ENCODE results near the gene SLC5A6. TPM values are rescaled to one million over a fixed set of nuclear protein-coding genes. Genes with fewer than 3 reads are reported as not detected.

The SLC5A6 gene
- total RNA-seq, 2 experiments from 2014 or later: 55.5 to 60.1 TPM

GRCh38 chr2:27212626-27213471 is 781 bp upstream of the SLC5A6 start:
- H3K9me3 ChIP-seq (ENCODE audit: low read length): no peaks in the 10 kb centered on the region
- intact Hi-C loops (cut with micrococcal nuclease; ENCODE audit: unreplicated experiment): loop anchor here (1.0 to 5.0 kb wide), 3 partner anchors 81 to 144 kb away; partner anchors contain the start of genes GTF3C2, KHK and PREB
- H3K27ac ChIP-seq (ENCODE audit: low read depth, low read length, poor library complexity, severe bottlenecking): peak overlapping the region; percentile 79
- peak overlapping the region; percentile 90 for H3K4me3 ChIP-seq (ENCODE audit: low read depth, low read length, poor library complexity, severe bottlenecking)
- no TSS peak for BruUV-seq (replicated peaks)
- no peaks in the 10 kb centered on the region for H4K20me1 ChIP-seq (ENCODE audit: insufficient read depth, low read length)
- POLR2A ChIA-PET: interaction anchor here (0.9 to 1.4 kb wide), 8 partner anchors 16 to 162 kb away, joined by 3 to 7 read pairs (median 4); no protein-coding TSS in a partner anchor
- TF ChIP-seq EZH2phosphoT487 (IDR thresholded peaks at IDR 0.05; ENCODE audit: borderline replicate concordance, low read depth, low read length): no peak
- TF ChIP-seq CTCF (conservative IDR thresholded peaks at IDR 0.05; ENCODE audit: low read length): no peak
- H3K4me2 ChIP-seq (ENCODE audit: low read length): peak overlapping the region; percentile 93
- peak; percentile 50 for DNase-seq (ENCODE audit: low spot score)
- peak overlapping the region; percentile 42; the same call in 1 of the 2 replicates for H2AFZ ChIP-seq (ENCODE audit: low read length)
- peaks cover 57% of the 10 kb centered on the region for H3K79me2 ChIP-seq (ENCODE audit: insufficient read depth, low read depth, low read length)
- H3K9me2 ChIP-seq (ENCODE audit: insufficient read depth, low read length): no peaks in the 10 kb centered on the region
- CTCF ChIA-PET (ENCODE audit: unreplicated experiment): interaction anchor here (0.5 kb wide), 1 partner anchor 21 kb away, joined by 4 read pairs; no protein-coding TSS in a partner anchor
- H3K36me3 ChIP-seq (ENCODE audit: insufficient read depth, low read length): peaks cover 53% of the 10 kb centered on the region
- H3K4me1 ChIP-seq (ENCODE audit: insufficient read depth, low read length, poor library complexity, severe bottlenecking): peaks cover 56% of the 10 kb centered on the region

- BruUV-seq (replicated peaks): TSS peak; percentile 88
- TF ChIP-seq EZH2phosphoT487 (IDR thresholded peaks at IDR 0.05; ENCODE audit: borderline replicate concordance, low read depth, low read length) (no peak), CTCF (conservative IDR thresholded peaks at IDR 0.05; ENCODE audit: low read length) (no peak)
Measured at GRCh38 chr2:27211241-27211942, 676 bp downstream of the SLC5A6 start.

More at GRCh38 chr2:27211241-27211942, 676 bp downstream of the SLC5A6 start:
- H4K20me1 ChIP-seq (ENCODE audit: insufficient read depth, low read length): no peaks in the 10 kb centered on the region
- ChIA-PET CTCF (ENCODE audit: unreplicated experiment) (interaction anchor here (1.0 kb wide), 1 partner anchor 25 kb away, joined by 3 read pairs; no protein-coding TSS in a partner anchor), POLR2A (interaction anchor here (0.7 to 1.7 kb wide), 8 partner anchors 14 to 485 kb away, joined by 3 to 7 read pairs (median 3); partner anchors contain the start of gene TMEM214)
- intact Hi-C loops (cut with micrococcal nuclease; ENCODE audit: unreplicated experiment): loop anchor here (5.0 kb wide), 2 partner anchors 79 to 146 kb away; partner anchors contain the start of genes GTF3C2 and PREB
- peaks cover 50% of the 10 kb centered on the region for H3K4me1 ChIP-seq (ENCODE audit: insufficient read depth, low read length, poor library complexity, severe bottlenecking)
- peaks cover 57% of the 10 kb centered on the region for H3K36me3 ChIP-seq (ENCODE audit: insufficient read depth, low read length)
- peak overlapping the region; percentile 93 for H3K4me2 ChIP-seq (ENCODE audit: low read length)
- peaks cover 55% of the 10 kb centered on the region for H3K79me2 ChIP-seq (ENCODE audit: insufficient read depth, low read depth, low read length)
- H3K4me3 ChIP-seq (ENCODE audit: low read depth, low read length, poor library complexity, severe bottlenecking): peak overlapping the region; percentile 90
- H2AFZ ChIP-seq (ENCODE audit: low read length): peak overlapping the region; percentile 26; the same call in 1 of the 2 replicates
- H3K9me3 ChIP-seq (ENCODE audit: low read length): no peaks in the 10 kb centered on the region
- no peaks in the 10 kb centered on the region for H3K9me2 ChIP-seq (ENCODE audit: insufficient read depth, low read length)
- peak overlapping the region; percentile 79 for H3K27ac ChIP-seq (ENCODE audit: low read depth, low read length, poor library complexity, severe bottlenecking)
- peak; percentile 30 for DNase-seq (ENCODE audit: low spot score)
